Dedifferentiated amniotic fluid mesenchymal stem cell (primary cell): ENCODE measurements around the gene PTPN6.

Experiments used
- DNase-seq: peaks from one replicate; pipeline ENCODE4 v3.0.0-alpha.2; 2016; ENCODE audit errors: extremely low spot score

Gene PTPN6

GRCh38 chr12:6970096-6970527 is 19.0 kb downstream of the PTPN6 start:
- no peak for DNase-seq

- no peak for DNase-seq
Observed at GRCh38 chr12:6974180-6974579, 23.0 kb downstream of the PTPN6 start.

- DNase-seq = no peak
Observed at GRCh38 chr12:6975297-6976032, 24.3 kb downstream of the PTPN6 start.

GRCh38 chr12:6977653-6978052 is 26.5 kb downstream of the PTPN6 start:
- no peak for DNase-seq

- no peak for DNase-seq
Observed at GRCh38 chr12:6978188-6978587, 27.0 kb downstream of the PTPN6 start.

GRCh38 chr12:6978611-6979011 is 27.5 kb downstream of the PTPN6 start:
- DNase-seq = no peak

- no peak for DNase-seq
Observed at GRCh38 chr12:6979021-6979420, 27.9 kb downstream of the PTPN6 start.

GRCh38 chr12:6979453-6979852 is 28.3 kb downstream of the PTPN6 start:
- no peak for DNase-seq

- no peak for DNase-seq
Observed at GRCh38 chr12:6980075-6980474, 28.9 kb downstream of the PTPN6 start.

GRCh38 chr12:6980740-6981139 is 29.6 kb downstream of the PTPN6 start:
- no peak for DNase-seq

- DNase-seq = no peak
Observed at GRCh38 chr12:6981152-6982052, 30.2 kb downstream of the PTPN6 start.

- no peak for DNase-seq
Observed at GRCh38 chr12:6982532-6982931, 31.4 kb downstream of the PTPN6 start.

GRCh38 chr12:6987956-6988553 is 36.9 kb downstream of the PTPN6 start:
- no peak for DNase-seq

GRCh38 chr12:6996040-6996441 is 44.9 kb downstream of the PTPN6 start:
- DNase-seq = peak; percentile 20

- no peak for DNase-seq
Observed at GRCh38 chr12:6998715-6999451, 47.7 kb downstream of the PTPN6 start.

GRCh38 chr12:7001921-7002591 is 50.9 kb downstream of the PTPN6 start:
- no peak for DNase-seq

- DNase-seq = no peak
Observed at GRCh38 chr12:7004287-7004803, 53.2 kb downstream of the PTPN6 start.

- DNase-seq = no peak
Observed at GRCh38 chr12:7004840-7005239, 53.7 kb downstream of the PTPN6 start.

GRCh38 chr12:7005311-7005710 is 54.2 kb downstream of the PTPN6 start:
- DNase-seq = no peak

GRCh38 chr12:7006639-7007038 is 55.5 kb downstream of the PTPN6 start:
- DNase-seq = no peak

GRCh38 chr12:7008864-7009263 is 57.7 kb downstream of the PTPN6 start:
- DNase-seq = no peak
